Measurements from ENCODE around the gene UTP25. TPM values are rescaled to one million over a fixed set of nuclear protein-coding genes. Genes with fewer than 3 reads are reported as not detected.

Gene UTP25
- polyA plus RNA-seq, 1 donor from 2014 or later = 6.1 TPM

- peaks cover 31% of the 10 kb centered on the region for H3K27me3 ChIP-seq (ENCODE audit: insufficient read depth, low read depth, low read length)
These were observed 25.5 kb upstream of the UTP25 start for GRCh38 chr1:209802117-209802779.

GRCh38 chr1:209802780-209803152, 25.0 kb upstream of the UTP25 start:
- no peak overlapping the region for H3K4me2 ChIP-seq (ENCODE audit: low read length)
- no peaks in the 10 kb centered on the region for H3K9me3 ChIP-seq (ENCODE audit: low read length)
- H3K27ac ChIP-seq (ENCODE audit: low read length) = no peak overlapping the region
- H3F3A ChIP-seq (ENCODE audit: insufficient read depth, low read length, poor library complexity, severe bottlenecking) = no peaks in the 10 kb centered on the region
- H3K36me3 ChIP-seq (ENCODE audit: insufficient read depth, low read length) = no peaks in the 10 kb centered on the region
- no peaks in the 10 kb centered on the region for H3K9me2 ChIP-seq (ENCODE audit: insufficient read depth, low read length)
- TF ChIP-seq TAF1 (IDR thresholded peaks at IDR 0.05; ENCODE audit: low read depth) = no peak
- H4K20me1 ChIP-seq (ENCODE audit: insufficient read depth) = no peaks in the 10 kb centered on the region
- H3K79me2 ChIP-seq (replicated peaks; ENCODE audit: insufficient read depth, low read length) = no peaks in the 10 kb centered on the region
- no peak overlapping the region for H3K4me3 ChIP-seq (ENCODE audit: low read length)
- H2AFZ ChIP-seq (ENCODE audit: low read depth, low read length) = no peak overlapping the region
- no peak overlapping the region for H3K9ac ChIP-seq (ENCODE audit: low read length)
- H3K27me3 ChIP-seq (ENCODE audit: insufficient read depth, low read depth, low read length) = peaks cover 31% of the 10 kb centered on the region

More at GRCh38 chr1:209802117-209802779, 25.5 kb upstream of the UTP25 start:
- H3K9me3 ChIP-seq (ENCODE audit: low read length) = no peaks in the 10 kb centered on the region
- TF ChIP-seq EZH2 (IDR thresholded peaks at IDR 0.05; ENCODE audit: borderline replicate concordance, insufficient read depth, low read length, poor library complexity, severe bottlenecking) = no peak
- TF ChIP-seq TAF1 (IDR thresholded peaks at IDR 0.05; ENCODE audit: low read depth) = no peak
- no peak overlapping the region for H3K27ac ChIP-seq (ENCODE audit: low read length)
- no peak overlapping the region for H3K9ac ChIP-seq (ENCODE audit: low read length)
- no peaks in the 10 kb centered on the region for H3K9me2 ChIP-seq (ENCODE audit: insufficient read depth, low read length)
- no peaks in the 10 kb centered on the region for H4K20me1 ChIP-seq (ENCODE audit: insufficient read depth)
- no peak overlapping the region for H3K4me2 ChIP-seq (ENCODE audit: low read length)
- H2AFZ ChIP-seq (ENCODE audit: low read depth, low read length) = no peak overlapping the region
- no peaks in the 10 kb centered on the region for H3K79me2 ChIP-seq (replicated peaks; ENCODE audit: insufficient read depth, low read length)
- H3F3A ChIP-seq (ENCODE audit: insufficient read depth, low read length, poor library complexity, severe bottlenecking) = no peaks in the 10 kb centered on the region
- no peaks in the 10 kb centered on the region for H3K36me3 ChIP-seq (ENCODE audit: insufficient read depth, low read length)
- H3K4me3 ChIP-seq (ENCODE audit: low read length) = no peak overlapping the region

- H3K4me2 ChIP-seq (ENCODE audit: low read length) = no peak overlapping the region
- no peak overlapping the region for H3K27ac ChIP-seq (ENCODE audit: low read length)
- no peak overlapping the region for H3K4me3 ChIP-seq (ENCODE audit: low read length)
- no peaks in the 10 kb centered on the region for H3K9me3 ChIP-seq (ENCODE audit: low read length)
- H4K20me1 ChIP-seq (ENCODE audit: insufficient read depth) = no peaks in the 10 kb centered on the region
- H3K27me3 ChIP-seq (ENCODE audit: insufficient read depth, low read depth, low read length) = peaks cover 31% of the 10 kb centered on the region
- H3K79me2 ChIP-seq (replicated peaks; ENCODE audit: insufficient read depth, low read length) = no peaks in the 10 kb centered on the region
- no peaks in the 10 kb centered on the region for H3F3A ChIP-seq (ENCODE audit: insufficient read depth, low read length, poor library complexity, severe bottlenecking)
- no peak overlapping the region for H3K9ac ChIP-seq (ENCODE audit: low read length)
- H3K36me3 ChIP-seq (ENCODE audit: insufficient read depth, low read length) = no peaks in the 10 kb centered on the region
- H2AFZ ChIP-seq (ENCODE audit: low read depth, low read length) = no peak overlapping the region
- H3K9me2 ChIP-seq (ENCODE audit: insufficient read depth, low read length) = no peaks in the 10 kb centered on the region
- no peak for TF ChIP-seq SMC3 (conservative IDR thresholded peaks at IDR 0.05; ENCODE audit: poor library complexity)
These were observed 24.2 kb upstream of the UTP25 start for GRCh38 chr1:209803568-209803967.

GRCh38 chr1:209805341-209805781, 22.4 kb upstream of the UTP25 start:
- no peak overlapping the region for H3K4me3 ChIP-seq (ENCODE audit: low read length)
- peaks cover 31% of the 10 kb centered on the region for H3K27me3 ChIP-seq (ENCODE audit: insufficient read depth, low read depth, low read length)
- no peak overlapping the region for H3K9ac ChIP-seq (ENCODE audit: low read length)

More at GRCh38 chr1:209805341-209805781, 22.4 kb upstream of the UTP25 start:
- Histone ChIP-seq H3K27ac (ENCODE audit: low read length) (no peak overlapping the region), H3K36me3 (ENCODE audit: insufficient read depth, low read length) (no peaks in the 10 kb centered on the region), H4K20me1 (ENCODE audit: insufficient read depth) (no peaks in the 10 kb centered on the region), H3K9me3 (ENCODE audit: low read length) (no peaks in the 10 kb centered on the region), H2AFZ (ENCODE audit: low read depth, low read length) (no peak overlapping the region), H3K79me2 (replicated peaks; ENCODE audit: insufficient read depth, low read length) (no peaks in the 10 kb centered on the region), H3F3A (ENCODE audit: insufficient read depth, low read length, poor library complexity, severe bottlenecking) (no peaks in the 10 kb centered on the region), H3K9me2 (ENCODE audit: insufficient read depth, low read length) (no peaks in the 10 kb centered on the region), H3K4me2 (ENCODE audit: low read length) (no peak overlapping the region)
- TF ChIP-seq CTCF (IDR thresholded peaks at IDR 0.05; ENCODE audit: poor library complexity, severe bottlenecking) = no peak
- TF ChIP-seq EP300 (conservative IDR thresholded peaks at IDR 0.05; ENCODE audit: poor library complexity, severe bottlenecking) = no peak
- TF ChIP-seq REST (IDR thresholded peaks at IDR 0.05; ENCODE audit: borderline replicate concordance) = no peak
- no peak for TF ChIP-seq RAD21 (conservative IDR thresholded peaks at IDR 0.05)
- TF ChIP-seq TAF1 (IDR thresholded peaks at IDR 0.05; ENCODE audit: low read depth) = no peak
- TF ChIP-seq POLR2AphosphoS5 (IDR thresholded peaks at IDR 0.05) = no peak
- TF ChIP-seq EZH2 (IDR thresholded peaks at IDR 0.05; ENCODE audit: borderline replicate concordance, insufficient read depth, low read length, poor library complexity, severe bottlenecking) = no peak
- TF ChIP-seq SMC3 (conservative IDR thresholded peaks at IDR 0.05; ENCODE audit: poor library complexity) = no peak
- no peak for TF ChIP-seq MXI1 (conservative IDR thresholded peaks at IDR 0.05; ENCODE audit: poor library complexity, severe bottlenecking)
